Adrenal gland (tissue), 5 donors: ENCODE results near the gene ANP32E.

Experiments used
- POLR2A ChIP-seq, 2 donors: fragments of 450-650 bp; IDR thresholded peaks; one replicate each; pipeline ENCODE4 v1.6.1; 2017; ENCODE audit warnings: antibody characterized with exemption in 2 of 2, mild to moderate bottlenecking in 2 of 2, moderate library complexity in 1 of 2
- TF ChIP-seq, protein P1 (sequence below), 6 experiments: fragments of 450-650 bp in 4 of 6; fragments of 200-600 bp in 2 of 6; sonication (generic) in 1 of 6; IDR thresholded peaks; 1 replicate in 5 of 6; 2 replicates in 1 of 6; pipeline versions ENCODE4 v1.5.1 to v1.8.0; 2016 to 2021; ENCODE audit warnings: antibody characterized with exemption in 6 of 6, mild to moderate bottlenecking in 2 of 6, moderate library complexity in 1 of 6
- donor health status: DM: no; HTN: no; CAD: no.

DNA sequence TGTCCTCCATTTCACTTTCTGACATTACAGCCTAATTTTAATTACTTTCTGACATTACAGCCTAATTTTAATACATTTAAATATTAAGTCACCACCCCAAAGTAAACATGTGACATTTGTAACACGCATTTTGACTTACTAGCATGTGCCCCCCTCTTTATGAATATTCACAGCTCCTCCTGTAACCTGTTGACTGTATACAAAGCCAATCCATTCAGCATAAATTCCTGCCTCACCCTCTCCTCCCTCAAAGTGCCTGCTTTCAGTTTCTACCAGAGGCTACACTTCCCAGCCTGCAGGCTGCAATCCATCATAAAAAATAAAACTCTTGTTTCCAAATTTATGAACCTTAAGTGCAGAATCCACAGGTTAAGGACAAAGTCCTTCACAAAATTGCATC lies 39.5 kb downstream of the ANP32E start:
- no peak for TF ChIP-seq POLR2A (IDR thresholded peaks at IDR 0.05)
- TF ChIP-seq, protein P1, sequence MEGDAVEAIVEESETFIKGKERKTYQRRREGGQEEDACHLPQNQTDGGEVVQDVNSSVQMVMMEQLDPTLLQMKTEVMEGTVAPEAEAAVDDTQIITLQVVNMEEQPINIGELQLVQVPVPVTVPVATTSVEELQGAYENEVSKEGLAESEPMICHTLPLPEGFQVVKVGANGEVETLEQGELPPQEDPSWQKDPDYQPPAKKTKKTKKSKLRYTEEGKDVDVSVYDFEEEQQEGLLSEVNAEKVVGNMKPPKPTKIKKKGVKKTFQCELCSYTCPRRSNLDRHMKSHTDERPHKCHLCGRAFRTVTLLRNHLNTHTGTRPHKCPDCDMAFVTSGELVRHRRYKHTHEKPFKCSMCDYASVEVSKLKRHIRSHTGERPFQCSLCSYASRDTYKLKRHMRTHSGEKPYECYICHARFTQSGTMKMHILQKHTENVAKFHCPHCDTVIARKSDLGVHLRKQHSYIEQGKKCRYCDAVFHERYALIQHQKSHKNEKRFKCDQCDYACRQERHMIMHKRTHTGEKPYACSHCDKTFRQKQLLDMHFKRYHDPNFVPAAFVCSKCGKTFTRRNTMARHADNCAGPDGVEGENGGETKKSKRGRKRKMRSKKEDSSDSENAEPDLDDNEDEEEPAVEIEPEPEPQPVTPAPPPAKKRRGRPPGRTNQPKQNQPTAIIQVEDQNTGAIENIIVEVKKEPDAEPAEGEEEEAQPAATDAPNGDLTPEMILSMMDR (IDR thresholded peaks at IDR 0.05), result no peak
